ENCODE results near the gene PRRT1.

The PRRT1 gene

GRCh38 chr6:32173051-32173727 is 21.4 kb upstream of the PRRT1 start:
- no peak for DNase-seq

GRCh38 chr6:32171234-32171633 is 19.5 kb upstream of the PRRT1 start:
- no peak for DNase-seq

- no peak for DNase-seq
Measured at GRCh38 chr6:32170294-32170693, 18.6 kb upstream of the PRRT1 start.

GRCh38 chr6:32168807-32169591 is 17.3 kb upstream of the PRRT1 start:
- no peak for DNase-seq

GRCh38 chr6:32168350-32168749 is 16.6 kb upstream of the PRRT1 start:
- no peak for DNase-seq

- no peak for DNase-seq
Measured at GRCh38 chr6:32167761-32168262, 16.1 kb upstream of the PRRT1 start.

- DNase-seq, result no peak
Measured at GRCh38 chr6:32167154-32167760, 15.5 kb upstream of the PRRT1 start.

GRCh38 chr6:32166411-32167061 is 14.8 kb upstream of the PRRT1 start:
- DNase-seq, result no peak

- DNase-seq, result no peak
Measured at GRCh38 chr6:32164295-32164694, 12.6 kb upstream of the PRRT1 start, which contains the start of gene EGFL8. EGFL8 (plus strand) TSS chr6:32164595; CDS start chr6:32166166, 1,571 bp downstream.

GRCh38 chr6:32163559-32164258 is 12.0 kb upstream of the PRRT1 start:
- DNase-seq, result no peak

GRCh38 chr6:32158052-32158451 is 6.3 kb upstream of the PRRT1 start:
- no peak for DNase-seq

GRCh38 chr6:32156891-32157290 is 5.2 kb upstream of the PRRT1 start:
- no peak for DNase-seq

- DNase-seq, result peak; percentile 69 to 72
Measured at GRCh38 chr6:32154514-32155161, 2.9 kb upstream of the PRRT1 start.

GRCh38 chr6:32153564-32154513 is 2.1 kb upstream of the PRRT1 start, which contains the start of gene PPT2:
PPT2 (plus strand) TSS chr6:32154141; CDS start chr6:32154595, 454 bp downstream.
- peak; percentile 82 to 84 for DNase-seq

- no peak for DNase-seq
Measured at GRCh38 chr6:32152769-32153563, 1.2 kb upstream of the PRRT1 start.

GRCh38 chr6:32151181-32151862 is 417 bp downstream of the PRRT1 start:
- no peak for DNase-seq

GRCh38 chr6:32149932-32150870 is 1.5 kb downstream of the PRRT1 start:
- DNase-seq, result no peak

Data from NCI-H1930 (cell line).